GM18907 (cell line): ENCODE results near the gene SNAP47.

Experiments used
- ATAC-seq: cut with Tn5 transposase; IDR thresholded peaks from one replicate; pipeline ENCODE4 v1.9.1; 2021; ENCODE audit warnings: mild to moderate bottlenecking, moderate library complexity; ENCODE audit not compliant: unreplicated experiment

Gene SNAP47

DNA sequence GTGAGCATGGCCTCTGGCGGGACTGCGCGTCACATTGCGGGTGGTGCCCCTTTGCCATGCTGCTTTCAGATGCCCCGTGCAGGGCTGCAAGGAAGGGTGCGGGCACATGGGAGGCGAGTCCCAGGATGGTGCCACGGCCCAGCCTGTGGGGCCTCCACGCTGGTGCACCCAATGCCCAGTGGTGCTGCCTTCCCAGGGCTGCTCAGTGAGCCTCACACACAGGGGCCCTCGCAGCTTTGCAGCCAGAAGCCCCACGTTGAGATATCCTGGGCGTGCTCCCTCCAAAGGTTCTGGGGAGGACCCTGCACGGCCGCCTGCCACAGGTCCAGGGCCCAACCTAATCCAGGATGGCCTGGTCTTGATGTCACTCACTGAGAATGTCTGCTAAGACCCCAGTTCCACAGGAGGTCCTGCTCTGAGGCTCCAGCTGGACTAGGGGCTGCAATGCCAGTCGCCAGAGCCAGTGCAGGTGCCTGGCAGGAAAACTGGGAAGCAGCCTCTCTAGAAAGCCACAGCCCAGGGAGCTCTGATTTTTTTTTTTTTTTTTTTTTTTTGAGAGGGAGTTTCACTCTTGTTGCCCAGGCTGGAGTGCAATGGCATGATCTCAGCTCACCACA is 46.2 kb downstream of the SNAP47 start:
- ATAC-seq, result no peak

DNA sequence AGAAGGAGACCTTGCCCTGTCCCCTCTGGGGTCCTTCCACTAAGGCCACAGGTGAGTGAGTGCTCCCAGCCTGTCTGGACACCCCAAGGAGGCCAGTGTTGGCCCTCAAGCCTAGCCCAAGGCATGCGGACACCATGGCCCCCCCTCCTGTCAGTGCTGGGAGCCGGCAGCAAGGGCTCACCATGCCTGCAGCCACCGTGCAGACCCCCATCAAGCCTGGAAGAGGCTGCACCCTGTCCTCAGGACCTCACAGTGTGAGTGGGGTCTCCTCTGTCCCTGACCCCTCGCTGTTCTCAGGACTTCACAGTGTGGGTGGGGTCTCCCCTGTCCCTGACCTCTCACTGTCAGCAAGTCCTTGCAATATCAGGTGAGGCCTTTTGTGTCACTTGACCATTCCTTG is 47.0 kb downstream of the SNAP47 start:
- no peak for ATAC-seq

DNA sequence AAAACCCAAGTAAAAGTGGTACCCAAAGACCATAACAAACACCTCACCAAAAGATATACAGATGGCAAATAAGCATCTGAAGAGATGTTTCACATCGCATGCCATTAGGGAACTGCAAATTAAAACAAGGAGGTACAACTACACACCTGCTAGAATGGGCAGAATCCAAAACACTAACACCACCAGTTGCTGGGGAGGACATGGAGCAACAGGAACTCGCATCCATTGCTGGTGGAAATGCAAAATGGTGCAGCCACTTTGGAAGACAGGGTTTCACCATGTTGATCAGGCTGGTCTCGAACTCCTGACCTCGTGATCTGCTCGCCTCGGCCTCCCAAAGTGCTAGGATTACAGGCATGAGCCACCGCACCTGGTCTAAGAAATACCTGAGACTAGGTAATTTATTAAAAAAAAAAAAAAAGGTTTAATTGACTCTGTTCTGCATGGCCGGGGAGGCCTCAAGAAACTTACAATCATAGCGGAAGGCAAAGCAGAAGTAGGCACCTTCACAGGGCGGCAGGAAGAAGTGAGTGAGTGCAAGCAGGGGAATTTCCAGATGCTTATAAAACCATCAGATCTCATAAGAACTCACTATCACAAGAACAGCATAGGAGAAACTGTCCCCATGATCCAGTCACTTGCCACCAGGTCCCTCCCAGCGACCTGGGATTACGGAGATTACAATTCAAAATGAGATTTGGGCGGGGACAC is 50.0 kb downstream of the SNAP47 start:
- ATAC-seq, result no peak

GRCh38 chr1:227785805-227786671 is 50.8 kb downstream of the SNAP47 start:
- no peak for ATAC-seq

DNA sequence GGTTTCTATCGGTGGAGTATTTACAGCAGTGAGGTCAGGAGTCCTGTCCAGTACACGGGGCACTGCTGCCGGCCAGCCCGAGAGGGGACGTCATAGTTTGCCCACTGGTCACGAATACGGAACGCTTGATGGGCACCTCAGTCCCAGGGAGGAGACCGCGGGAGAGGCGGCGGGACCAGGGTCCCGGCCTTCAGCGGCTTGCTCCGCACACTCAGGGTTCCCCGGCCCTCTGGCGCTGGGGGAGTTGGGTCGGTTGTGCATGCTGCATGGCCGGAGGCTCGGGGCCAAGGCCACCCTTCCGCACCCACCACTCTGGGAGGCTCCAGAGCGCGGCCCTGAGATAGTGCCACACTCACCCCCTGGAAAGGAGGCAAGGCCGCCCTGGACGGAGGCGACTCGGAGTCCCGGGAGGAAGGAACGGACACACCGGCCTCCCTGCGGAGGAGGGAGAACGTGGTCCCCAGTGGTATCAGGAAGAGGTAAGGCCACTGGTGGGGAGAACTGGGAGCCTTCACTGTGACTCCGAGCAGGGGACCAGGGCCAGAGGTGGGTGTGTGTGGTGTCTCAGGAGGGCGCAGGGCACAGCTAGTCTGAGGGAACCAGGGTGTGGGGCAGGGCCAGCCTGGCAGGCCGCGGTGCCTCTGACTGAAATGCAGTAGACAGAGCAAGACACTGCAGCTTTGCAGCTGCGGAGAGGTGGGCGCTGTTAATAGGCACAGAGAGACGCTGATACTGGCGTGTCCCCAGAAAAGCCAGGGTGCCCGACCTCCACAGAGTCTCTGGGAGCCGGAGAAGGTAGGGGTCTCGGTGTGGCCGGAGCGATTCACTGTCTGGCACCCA is 51.7 kb downstream of the SNAP47 start:
- peak; percentile 2 for ATAC-seq

- ATAC-seq, result peak; percentile 94
These were observed 52.5 kb downstream of the SNAP47 start for GRCh38 chr1:227787513-227788270.

DNA sequence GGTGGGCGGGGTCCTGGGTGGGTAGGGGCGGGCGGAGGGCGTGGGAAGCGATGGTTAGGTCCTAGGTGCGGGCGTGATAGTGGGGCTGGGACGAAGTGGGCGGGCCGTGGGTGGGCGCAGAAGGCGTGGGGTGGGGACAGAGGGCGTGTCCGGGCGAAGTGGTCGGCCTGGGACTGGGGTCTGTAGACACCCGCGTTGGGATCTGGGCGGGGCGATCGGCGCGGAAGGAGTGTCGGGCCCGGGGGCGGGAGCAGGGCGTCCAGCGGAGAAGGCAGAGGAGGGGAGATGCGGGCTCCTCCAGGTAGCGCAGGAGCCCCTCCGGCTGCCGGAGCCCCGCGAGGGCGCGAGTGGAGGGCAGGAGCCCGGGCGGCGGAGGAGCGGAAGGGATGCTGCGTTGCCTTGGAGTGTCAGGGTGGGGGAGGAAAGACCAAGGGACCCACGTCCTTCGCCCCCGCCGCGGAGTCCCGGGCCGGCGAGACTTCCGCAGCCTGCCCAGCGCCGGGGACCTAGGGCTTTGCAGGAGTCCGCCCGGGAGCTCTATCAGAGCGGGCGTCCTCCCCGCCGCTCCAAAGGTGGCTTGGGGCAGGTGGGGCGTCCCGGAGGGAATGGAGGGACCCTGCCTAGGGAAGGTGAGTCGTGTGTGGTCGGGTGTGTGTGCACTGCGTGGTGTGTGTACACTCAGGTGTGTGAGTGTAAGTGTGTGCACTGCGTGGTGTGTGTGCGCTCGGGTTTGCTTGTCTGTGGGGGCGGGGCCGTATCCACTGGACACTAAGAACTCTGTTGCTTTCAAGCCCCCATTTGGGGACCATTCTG is 53.2 kb downstream of the SNAP47 start:
- ATAC-seq, result peak; percentile 61

DNA sequence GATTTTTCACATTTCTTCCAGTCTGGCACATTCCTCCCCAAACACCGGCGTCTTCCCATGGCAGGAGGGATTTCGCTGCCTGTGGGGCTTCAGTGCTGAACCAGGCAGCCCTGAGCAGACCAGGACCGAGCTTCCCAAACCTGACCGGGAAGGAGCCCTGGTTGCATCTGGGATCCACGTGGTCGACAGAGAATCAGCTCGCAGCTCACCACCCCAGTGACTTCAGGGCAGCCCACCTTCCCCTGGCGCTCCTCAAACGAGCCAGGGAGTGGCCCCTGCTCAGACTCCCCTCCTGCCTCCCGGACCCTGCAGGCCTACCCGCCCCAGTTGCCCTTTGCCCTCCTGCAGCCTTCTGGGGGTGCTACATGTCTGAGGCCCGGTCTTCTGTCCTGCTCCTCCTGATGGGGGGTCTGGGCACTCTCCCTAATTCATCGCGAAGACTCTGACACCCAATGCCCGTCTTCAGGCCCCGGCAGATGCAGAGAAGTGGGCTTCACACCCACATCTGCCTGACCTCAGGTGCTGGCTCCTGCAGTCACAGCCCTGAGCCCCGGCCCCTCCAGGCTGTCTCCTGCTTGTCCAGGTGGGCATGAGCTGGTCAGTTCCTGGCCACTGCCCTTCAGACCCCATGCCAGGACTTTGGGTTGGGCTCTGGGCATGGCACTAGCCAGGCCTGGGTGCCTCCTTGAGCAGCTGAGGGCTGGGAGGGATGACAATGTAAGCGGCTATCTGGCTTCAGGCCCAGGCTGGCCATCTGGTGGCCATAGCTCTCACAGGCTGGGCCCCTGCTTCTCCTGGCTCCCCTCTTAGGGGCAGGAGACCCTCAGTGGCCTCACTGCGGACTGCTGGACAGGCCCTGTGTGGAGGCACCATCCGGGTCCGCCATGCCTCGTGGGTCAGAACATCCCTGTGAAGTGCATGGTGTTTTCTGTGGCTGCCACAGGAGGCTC is 54.1 kb downstream of the SNAP47 start:
- ATAC-seq, result no peak

DNA sequence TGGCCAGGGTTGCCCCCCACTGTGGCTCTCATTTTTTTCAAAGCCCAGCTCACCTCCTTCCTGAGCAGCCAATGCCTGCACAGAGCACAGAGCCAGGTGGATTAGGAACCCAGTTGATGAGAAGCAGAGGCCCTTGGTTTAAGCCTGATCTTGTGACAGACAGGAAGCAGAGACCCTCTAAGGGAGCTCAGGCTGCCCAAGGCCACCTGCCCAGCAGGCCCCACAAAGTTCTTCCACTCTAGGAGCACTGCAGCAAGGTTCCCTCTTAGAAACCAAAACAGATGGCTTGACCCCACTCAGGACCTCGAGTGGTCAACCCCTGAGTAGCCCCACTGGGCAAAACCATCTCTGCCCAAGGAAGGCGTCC is 54.8 kb downstream of the SNAP47 start:
- no peak for ATAC-seq

DNA sequence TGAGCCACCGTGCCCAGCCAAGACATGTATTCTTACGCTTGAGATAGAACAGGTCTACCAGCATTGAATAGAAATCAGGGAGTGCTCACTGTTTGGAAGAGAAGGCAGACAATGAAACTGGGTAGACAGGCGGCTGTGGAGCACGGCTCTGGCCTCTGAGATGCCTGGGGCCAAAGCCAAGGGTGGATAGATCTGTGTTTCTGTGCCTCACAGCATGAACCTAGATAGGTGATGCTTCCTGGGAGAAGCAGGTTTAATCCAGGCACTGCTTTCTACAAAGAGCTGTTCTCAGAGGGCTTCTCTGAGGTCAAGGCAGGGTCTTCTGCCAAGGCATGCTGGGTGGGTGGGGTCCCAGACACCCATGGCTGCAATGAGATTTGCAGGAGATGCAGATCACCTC is 55.6 kb downstream of the SNAP47 start:
- no peak for ATAC-seq

DNA sequence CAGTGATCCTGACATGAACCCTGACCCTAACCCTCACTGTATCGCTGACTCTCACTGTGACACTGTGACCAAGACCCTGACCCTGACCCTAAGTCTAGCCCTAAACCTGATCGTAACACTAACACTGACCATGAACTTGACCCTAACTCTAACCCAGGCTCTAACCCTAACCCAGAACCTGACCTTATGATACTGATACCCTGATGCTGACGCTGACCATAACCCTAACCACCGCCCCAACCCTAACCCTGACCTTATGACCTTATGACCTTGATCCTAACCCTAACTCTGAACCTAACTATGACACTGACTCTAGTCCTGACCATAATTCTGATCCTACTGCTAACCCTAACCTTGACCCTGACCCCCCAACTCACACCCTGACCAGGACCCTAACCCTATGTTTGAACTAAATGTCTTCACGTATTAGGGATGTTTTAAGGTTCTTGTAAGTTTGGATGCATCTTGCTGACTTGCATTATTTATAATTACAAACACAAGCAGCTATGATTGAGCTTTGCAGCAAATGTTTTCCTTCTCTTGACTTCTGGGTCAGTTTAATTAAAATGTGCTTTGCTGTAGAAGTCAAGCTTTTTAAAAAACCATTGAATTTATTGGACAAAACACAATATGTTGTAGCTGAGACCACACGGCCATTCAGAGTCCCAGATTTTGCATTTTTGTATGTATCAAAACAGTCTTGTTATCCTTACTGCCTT is 56.3 kb downstream of the SNAP47 start:
- ATAC-seq, result no peak

DNA sequence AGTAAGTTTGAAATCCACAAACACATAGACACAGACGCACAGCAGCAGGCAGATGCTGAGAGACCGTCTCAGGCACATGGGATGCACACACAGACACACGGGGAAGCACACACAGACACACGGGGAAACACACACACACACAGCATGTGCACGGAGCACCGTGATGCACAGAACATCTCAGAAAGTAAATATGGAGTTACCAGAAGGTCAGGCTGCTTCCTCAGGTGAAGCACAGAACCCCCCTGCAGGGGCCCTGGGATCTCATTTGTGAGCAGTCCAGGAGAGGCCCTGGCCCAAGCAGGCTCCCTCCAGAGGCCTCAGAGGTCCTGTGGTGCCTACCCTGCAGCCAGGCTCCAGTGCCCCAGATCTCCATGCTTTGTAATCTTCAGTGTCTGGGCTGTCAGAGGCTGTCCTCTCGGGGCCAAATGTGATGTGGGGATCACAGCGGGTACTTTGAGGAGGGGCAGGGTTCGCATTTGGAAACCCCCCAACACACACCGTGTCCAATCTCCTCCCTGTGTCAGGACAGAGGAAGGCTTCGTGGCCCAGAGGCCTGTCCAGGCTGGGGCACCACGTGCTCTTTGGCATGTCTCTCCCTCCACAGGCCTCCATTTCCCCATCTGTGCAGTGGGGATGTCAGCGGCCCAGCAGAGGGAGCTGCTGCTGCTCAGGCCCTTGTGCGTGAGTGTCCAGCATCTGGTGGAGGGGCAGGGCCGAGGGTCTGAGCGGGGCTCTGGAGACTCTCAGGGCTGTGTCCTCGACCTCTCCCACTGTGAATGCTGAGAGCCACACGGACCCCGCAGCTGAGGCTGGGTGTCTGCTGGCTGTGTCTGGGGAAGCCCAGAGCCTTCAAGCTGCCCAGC is 57.2 kb downstream of the SNAP47 start:
- ATAC-seq, result no peak

DNA sequence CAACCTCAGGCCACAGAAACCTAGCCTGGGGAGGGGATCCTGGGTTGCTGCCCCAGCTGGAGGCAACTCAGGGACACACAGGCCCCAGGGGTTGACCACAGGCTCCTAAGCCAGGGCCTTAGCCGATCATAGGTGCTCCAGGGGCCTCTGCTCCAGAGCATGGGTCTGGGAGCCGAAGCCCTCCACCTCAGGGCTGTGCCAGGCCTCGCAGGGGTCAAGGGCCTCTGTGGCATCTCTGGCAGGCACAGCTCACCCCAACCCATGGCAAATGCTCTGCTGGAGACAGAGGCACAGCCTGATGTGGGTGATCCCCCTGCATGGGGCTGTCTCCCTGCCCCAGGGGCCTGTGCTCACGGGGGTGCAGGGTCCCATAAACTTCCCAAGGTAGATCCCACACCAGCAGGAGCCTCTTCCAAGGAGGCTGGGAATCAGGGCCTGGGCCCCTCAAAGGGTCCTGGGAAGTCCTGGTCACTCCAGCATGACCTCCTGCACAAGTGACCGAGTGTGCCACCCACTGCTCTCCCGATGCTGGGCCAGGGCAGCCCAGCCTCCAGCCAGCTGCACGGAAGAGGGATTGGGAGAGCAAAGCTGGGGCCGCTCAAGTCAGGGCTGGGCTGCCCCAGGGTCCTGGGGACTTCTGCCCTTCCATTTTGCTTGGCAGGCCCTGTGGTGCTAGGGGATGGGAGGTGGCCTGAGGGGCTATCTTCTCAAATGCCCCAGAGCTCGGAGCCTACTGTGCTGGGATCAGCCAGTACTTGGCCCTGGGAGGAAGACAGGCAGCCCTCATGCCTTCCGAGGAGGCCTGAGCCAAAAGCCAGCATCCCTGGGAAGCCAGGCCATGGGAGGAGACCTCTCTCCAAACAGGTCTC is 58.1 kb downstream of the SNAP47 start:
- ATAC-seq, result no peak

- no peak for ATAC-seq
These were observed 58.9 kb downstream of the SNAP47 start for GRCh38 chr1:227793948-227794816.

DNA sequence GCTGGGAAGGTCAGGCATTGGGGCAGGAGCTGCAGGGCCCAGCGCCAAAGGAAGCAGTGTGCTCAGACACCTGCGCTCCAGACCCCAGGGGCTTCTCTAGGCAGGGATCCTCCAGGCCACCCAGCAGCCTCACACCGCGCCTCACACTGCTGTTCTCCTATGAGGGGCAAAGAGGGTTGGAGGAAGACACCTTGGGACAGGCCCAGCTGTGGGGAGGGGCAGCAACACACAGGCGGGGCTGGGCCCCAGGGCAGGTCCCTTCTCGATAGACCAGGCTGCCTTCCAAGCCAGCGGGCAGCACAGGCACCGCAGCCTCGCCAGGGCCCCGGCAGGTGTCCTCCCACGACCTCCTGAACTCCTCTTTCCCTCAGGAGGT is 59.6 kb downstream of the SNAP47 start:
- ATAC-seq, result no peak
